RWPE2 (cell line): ENCODE data around the gene INPP1.

ENCODE experiments used
- ATAC-seq: fragments of 200-7000 bp; cut with Tn5 transposase; 3 replicates; pipeline ENCODE4 v1.9.1; 2021; ENCODE audit warnings: low read depth
- DNase-seq: peaks from one replicate; pipeline ENCODE4 v3.0.0-alpha.2; 2020; ENCODE audit warnings: low spot score
- H3K27ac ChIP-seq: fragments of 450-650 bp; 2 replicates; pipeline ENCODE4 v1.5.1; 2017; ENCODE audit warnings: mild to moderate bottlenecking; ENCODE audit not compliant: poor library complexity, severe bottlenecking
- H3K27me3 ChIP-seq: fragments of 250-450 bp; sonication (Bioruptor Pico); 2 replicates; pipeline ENCODE4 v1.5.1; 2021; ENCODE audit warnings: mild to moderate bottlenecking, moderate library complexity; ENCODE audit not compliant: insufficient read depth, poor library complexity, severe bottlenecking
- H3K36me3 ChIP-seq: fragments of 250-450 bp; sonication (Bioruptor Pico); 2 replicates; pipeline ENCODE4 v1.5.1; 2020; ENCODE audit warnings: low read depth, mild to moderate bottlenecking, moderate library complexity
- H3K4me1 ChIP-seq: fragments of 250-450 bp; sonication (Bioruptor Pico); 2 replicates; pipeline ENCODE4 v1.5.1; 2021; ENCODE audit warnings: mild to moderate bottlenecking, moderate library complexity; ENCODE audit not compliant: insufficient read depth, poor library complexity, severe bottlenecking
- H3K4me3 ChIP-seq: fragments of 250-450 bp; sonication (Bioruptor Pico); 2 replicates; pipeline ENCODE4 v1.5.1; 2021; ENCODE audit warnings: mild to moderate bottlenecking, moderate library complexity; ENCODE audit not compliant: severe bottlenecking
- H3K9me3 ChIP-seq: fragments of 250-450 bp; sonication (Bioruptor Pico); 2 replicates; pipeline ENCODE4 v1.5.1; 2021; ENCODE audit warnings: mild to moderate bottlenecking, moderate library complexity; ENCODE audit not compliant: severe bottlenecking
- CTCF ChIP-seq: fragments of 450-650 bp; IDR thresholded peaks from one replicate; pipeline ENCODE4 v1.5.1; 2017; ENCODE audit warnings: mild to moderate bottlenecking, moderate library complexity; ENCODE audit not compliant: poor library complexity, severe bottlenecking

The INPP1 gene

DNA sequence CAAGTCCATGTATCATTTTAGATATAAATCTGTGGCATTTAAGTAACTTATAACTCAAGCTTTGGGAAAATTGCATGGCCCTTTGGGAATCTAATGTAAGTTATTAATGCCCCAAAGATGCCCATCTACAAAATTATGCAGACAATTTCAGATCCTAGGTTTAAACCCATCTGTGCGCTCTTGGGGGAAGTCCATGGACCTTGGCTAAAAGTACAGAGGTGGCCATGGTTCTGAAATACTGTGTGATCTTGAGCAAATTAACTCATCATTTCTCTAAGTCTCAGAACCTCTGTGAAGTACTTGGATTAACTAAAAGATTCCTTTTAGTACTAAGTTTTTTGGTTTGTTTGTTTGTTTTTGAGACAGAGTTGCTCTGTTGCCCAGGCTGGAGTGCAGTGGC, 19.5 kb downstream of the INPP1 start:
- no peak for TF ChIP-seq CTCF

GRCh38 chr2:190365499-190366204, 22.3 kb downstream of the INPP1 start:
- H3K36me3 ChIP-seq: peaks cover 4% of the 10 kb centered on the region; the same call in 1 of the 2 replicates
- H3K27ac ChIP-seq: no peak overlapping the region
- no peaks in the 10 kb centered on the region for H3K27me3 ChIP-seq
- ATAC-seq (no peak), DNase-seq (no peak)
- no peak overlapping the region for H3K4me3 ChIP-seq
- no peak for TF ChIP-seq CTCF
- no peaks in the 10 kb centered on the region for H3K9me3 ChIP-seq
- no peaks in the 10 kb centered on the region for H3K4me1 ChIP-seq

More for the DNA sequence above, 19.5 kb downstream of the INPP1 start:
- H3K27ac ChIP-seq: no peak overlapping the region
- ATAC-seq (no peak), DNase-seq (no peak)
- H3K27me3 ChIP-seq: no peaks in the 10 kb centered on the region
- H3K36me3 ChIP-seq: peaks cover 5% of the 10 kb centered on the region; the same call in 1 of the 2 replicates
- H3K4me1 ChIP-seq: peaks cover 19% of the 10 kb centered on the region
- no peaks in the 10 kb centered on the region for H3K9me3 ChIP-seq
- no peak overlapping the region for H3K4me3 ChIP-seq

- Histone ChIP-seq H3K4me1 (no peaks in the 10 kb centered on the region), H3K27me3 (no peaks in the 10 kb centered on the region), H3K4me3 (no peak overlapping the region), H3K27ac (no peak overlapping the region), H3K36me3 (no peaks in the 10 kb centered on the region), H3K9me3 (no peaks in the 10 kb centered on the region)
- DNase-seq (no peak), ATAC-seq (no peak)
- TF ChIP-seq CTCF: no peak
These were observed 22.9 kb downstream of the INPP1 start for GRCh38 chr2:190366248-190366753.

DNA sequence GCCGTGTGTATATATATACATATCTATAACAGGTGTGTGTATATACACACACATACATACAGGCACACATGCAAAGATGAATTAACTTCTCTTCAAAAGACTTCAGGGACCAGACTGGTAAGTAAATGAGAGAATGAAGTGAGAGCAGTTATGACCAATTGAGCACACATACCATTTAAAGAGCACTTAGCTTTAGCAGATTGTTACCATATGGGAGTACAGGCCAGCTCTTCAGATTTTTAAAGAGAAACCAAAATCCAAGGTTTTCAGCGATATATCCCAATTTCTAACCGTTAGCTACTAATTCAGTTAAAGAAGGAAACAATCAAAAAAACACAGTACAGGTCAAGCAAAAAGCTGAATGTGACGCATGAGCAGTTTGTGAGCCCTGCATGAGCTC, 23.7 kb downstream of the INPP1 start:
- no peaks in the 10 kb centered on the region for H3K36me3 ChIP-seq
- DNase-seq (no peak), ATAC-seq (no peak)
- H3K9me3 ChIP-seq: no peaks in the 10 kb centered on the region
- H3K4me1 ChIP-seq: no peaks in the 10 kb centered on the region
- H3K4me3 ChIP-seq: no peak overlapping the region
- no peak overlapping the region for H3K27ac ChIP-seq
- TF ChIP-seq CTCF: no peak
- H3K27me3 ChIP-seq: no peaks in the 10 kb centered on the region

DNA sequence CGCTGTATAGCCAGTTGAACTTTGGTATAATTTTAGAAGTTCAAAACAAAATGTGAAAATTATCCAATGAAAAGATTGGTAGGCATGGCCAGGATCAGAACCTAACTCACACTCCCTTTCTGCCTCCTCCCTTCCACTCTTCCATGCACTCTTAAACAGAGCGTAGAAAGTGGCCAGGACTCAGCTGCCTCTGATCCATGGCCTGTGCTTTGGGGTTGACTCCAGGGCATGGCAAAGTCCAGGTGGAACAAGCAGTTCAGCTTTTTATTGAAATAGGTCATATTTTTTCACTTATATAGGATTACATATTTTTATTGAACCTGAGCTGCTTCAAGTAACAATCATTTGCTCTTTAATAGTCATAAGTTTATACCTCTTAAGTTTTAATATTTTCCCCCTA, 26.2 kb downstream of the INPP1 start:
- H3K27ac ChIP-seq: no peak overlapping the region
- no peak for ATAC-seq
- no peak for TF ChIP-seq CTCF
- no peak for DNase-seq
- no peaks in the 10 kb centered on the region for H3K36me3 ChIP-seq
- H3K27me3 ChIP-seq: no peaks in the 10 kb centered on the region
- H3K4me3 ChIP-seq: no peak overlapping the region
- no peaks in the 10 kb centered on the region for H3K4me1 ChIP-seq
- no peaks in the 10 kb centered on the region for H3K9me3 ChIP-seq
